Gastrocnemius medialis (tissue), 4 donors: ENCODE results near the gene MTTP.

Experiments
- POLR2A ChIP-seq, 2 donors: fragments of 450-650 bp; IDR thresholded peaks; one replicate each; pipeline ENCODE4 v1.6.1; 2017; ENCODE audit warnings: antibody characterized with exemption in 2 of 2, mild to moderate bottlenecking in 2 of 2, moderate library complexity in 2 of 2
- TF ChIP-seq, protein P1 (sequence below), 5 experiments: fragments of 450-650 bp in 3 of 5; fragments of 200-600 bp in 2 of 5; sonication (generic) in 2 of 5; IDR thresholded peaks in 4 of 5; conservative IDR thresholded peaks in 1 of 5; 1 replicate in 4 of 5; 2 replicates in 1 of 5; pipeline ENCODE4 v1.5.1; 2016 to 2019; ENCODE audit warnings: antibody characterized with exemption in 5 of 5, mild to moderate bottlenecking in 3 of 5, moderate library complexity in 3 of 5

DNA sequence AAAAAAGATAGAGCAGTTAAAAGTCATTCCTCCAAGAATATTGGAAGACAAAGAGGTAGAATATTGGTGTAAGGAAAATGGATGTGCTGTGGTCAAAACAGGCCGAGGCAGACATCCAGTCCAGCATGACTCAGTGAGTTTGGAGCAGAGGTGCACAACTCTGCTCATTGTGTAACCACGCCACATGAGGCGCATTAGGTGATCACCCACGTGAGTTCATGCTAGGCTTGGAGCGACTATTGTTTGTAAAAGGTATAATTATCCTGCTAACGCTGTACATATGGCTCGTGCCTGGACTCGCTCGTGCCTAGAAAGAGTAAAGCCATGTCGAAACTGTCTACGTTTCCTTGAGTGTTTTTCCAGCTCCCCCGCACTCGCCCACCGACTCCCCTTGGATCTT is 59.1 kb downstream of the MTTP start:
- TF ChIP-seq, protein P1, sequence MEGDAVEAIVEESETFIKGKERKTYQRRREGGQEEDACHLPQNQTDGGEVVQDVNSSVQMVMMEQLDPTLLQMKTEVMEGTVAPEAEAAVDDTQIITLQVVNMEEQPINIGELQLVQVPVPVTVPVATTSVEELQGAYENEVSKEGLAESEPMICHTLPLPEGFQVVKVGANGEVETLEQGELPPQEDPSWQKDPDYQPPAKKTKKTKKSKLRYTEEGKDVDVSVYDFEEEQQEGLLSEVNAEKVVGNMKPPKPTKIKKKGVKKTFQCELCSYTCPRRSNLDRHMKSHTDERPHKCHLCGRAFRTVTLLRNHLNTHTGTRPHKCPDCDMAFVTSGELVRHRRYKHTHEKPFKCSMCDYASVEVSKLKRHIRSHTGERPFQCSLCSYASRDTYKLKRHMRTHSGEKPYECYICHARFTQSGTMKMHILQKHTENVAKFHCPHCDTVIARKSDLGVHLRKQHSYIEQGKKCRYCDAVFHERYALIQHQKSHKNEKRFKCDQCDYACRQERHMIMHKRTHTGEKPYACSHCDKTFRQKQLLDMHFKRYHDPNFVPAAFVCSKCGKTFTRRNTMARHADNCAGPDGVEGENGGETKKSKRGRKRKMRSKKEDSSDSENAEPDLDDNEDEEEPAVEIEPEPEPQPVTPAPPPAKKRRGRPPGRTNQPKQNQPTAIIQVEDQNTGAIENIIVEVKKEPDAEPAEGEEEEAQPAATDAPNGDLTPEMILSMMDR (IDR thresholded peaks at IDR 0.05 in 4 of 5, conservative IDR thresholded peaks at IDR 0.05 in 1 of 5): peak in 1 of 5 experiments; percentile 8
- no peak for TF ChIP-seq POLR2A (IDR thresholded peaks at IDR 0.05)
